A673 (cell line): ENCODE measurements around the gene LRRC4.

Experiments used
- CTCF ChIP-seq: fragments of 300-800, 200-600 bp; sonication (generic); conservative IDR thresholded peaks from 2 replicates; pipeline ENCODE4 v1.5.1; 2017; ENCODE audit warnings: low read depth, mild to moderate bottlenecking, antibody characterized with exemption, low read length, moderate library complexity, mixed read lengths
- EZH2 ChIP-seq: fragments of 200-600 bp; sonication (generic); IDR thresholded peaks from 2 replicates; pipeline ENCODE4 v1.6.1; 2017; ENCODE audit warnings: borderline replicate concordance, low read depth, mild to moderate bottlenecking, mixed read lengths, antibody characterized with exemption, low read length; ENCODE audit not compliant: poor library complexity, severe bottlenecking

- no peak for TF ChIP-seq CTCF
- TF ChIP-seq EZH2: no peak
Observed at GRCh38 chr7:127980901-127981300, 50.3 kb downstream of the LRRC4 start.
